K562 (cell line): ENCODE results near the gene KRTAP5-5. TPM values are rescaled to one million over a fixed set of nuclear protein-coding genes. Genes with fewer than 3 reads are reported as not detected.

ENCODE experiments used
- ARNT ChIP-seq, 2 experiments: fragments of 450-650 bp; IDR thresholded peaks; 2 replicates each; pipeline ENCODE4 v1.6.1; 2016; ENCODE audit warnings: mild to moderate bottlenecking in 1 of 2
- BACH1 ChIP-seq: fragments of 200-800 bp; sonication (Bioruptor generic); IDR thresholded peaks from 2 replicates; pipeline ENCODE4 v1.6.1; 2016; ENCODE audit warnings: missing genetic modification characterization, missing compliant biosample characterization
- ELF1 ChIP-seq: fragments of 200-800 bp; sonication (Bioruptor generic); IDR thresholded peaks from 2 replicates; pipeline ENCODE4 v1.6.1; 2016; ENCODE audit warnings: missing genetic modification characterization, missing compliant biosample characterization
- FOXA1 ChIP-seq: fragments of 450-650 bp; IDR thresholded peaks from 2 replicates; pipeline ENCODE4 v1.6.1; 2016; ENCODE audit warnings: mild to moderate bottlenecking, borderline replicate concordance
- NCOA1 ChIP-seq: fragments of 450-650 bp; IDR thresholded peaks from 2 replicates; pipeline ENCODE4 v1.6.1; 2016; ENCODE audit warnings: low read depth
- NFE2 ChIP-seq: IDR thresholded peaks from 2 replicates; pipeline ENCODE4 v1.6.1; 2014; ENCODE audit warnings: antibody characterized with exemption, low read depth
- SMAD2 ChIP-seq: fragments of 150-350 bp; IDR thresholded peaks from 2 replicates; pipeline ENCODE4 v1.6.1; 2014; ENCODE audit warnings: low read depth, mild to moderate bottlenecking, low read length
- TCFL5 ChIP-seq: fragments of 250-450 bp; sonication (Bioruptor Pico); conservative IDR thresholded peaks from 2 replicates; pipeline ENCODE4 v1.6.1; 2021; ENCODE audit warnings: mild to moderate bottlenecking, moderate library complexity, matching md5 sums
- ZC3H4 ChIP-seq: sonication (generic); formaldehyde crosslinking; IDR thresholded peaks from 2 replicates; pipeline ENCODE4 v1.9.0; 2021; ENCODE audit warnings: missing genetic modification reagents, borderline replicate concordance
- ZNF143 ChIP-seq: sonication (generic); formaldehyde crosslinking; IDR thresholded peaks from 2 replicates; pipeline ENCODE4 v1.9.0; 2022; ENCODE audit warnings: mild to moderate bottlenecking, missing genetic modification reagents
- polyA plus RNA-seq, 8 experiments: library from polyadenylated mRNA; depleted of rRNA in 4 of 8; stranded (reverse) in 5 of 8; unstranded in 3 of 8; fragments of >200 nt; fragmentation: Nextera tagmentation in 2 of 8; fragmentation: Illumina TruSeq in 1 of 8; extraction: Ambion mirVana in 2 of 8; extraction: Trizol in 1 of 8; gene quantifications; 2 replicates each; pipeline versions ENCODE4 v1.2.1 to v1.2.3, GENCODE V29; 2011 to 2014; ENCODE audit warnings: inconsistent platforms in 1 of 8, missing spikeins in 1 of 8
- total RNA-seq, 7 experiments: library from RNA; depleted of rRNA in 6 of 7; stranded (reverse); fragments of >200 nt in 6 of 7; fragmentation: Illumina TruSeq in 2 of 7; extraction: Trizol in 2 of 7; gene quantifications; 2 replicates each; pipeline versions ENCODE4 v1.2.1 to v1.2.3, GENCODE V29; 2011 to 2021; ENCODE audit warnings: low replicate concordance in 1 of 7
- TF ChIP-seq, protein P1 (sequence below), 2 experiments: IDR thresholded peaks in 1 of 2; conservative IDR thresholded peaks in 1 of 2; 2 replicates each; pipeline ENCODE4 v1.6.1; 2016; ENCODE audit warnings: low read depth in 2 of 2, mild to moderate bottlenecking in 1 of 2, missing compliant biosample characterization in 1 of 2, missing genetic modification characterization in 1 of 2, moderate library complexity in 1 of 2
- TF ChIP-seq, protein P2 (sequence below): sonication (generic); formaldehyde crosslinking; IDR thresholded peaks from 2 replicates; pipeline ENCODE4 v1.8.0; 2022; ENCODE audit warnings: missing genetic modification reagents, mild to moderate bottlenecking, moderate library complexity, borderline replicate concordance
- TF ChIP-seq, protein P3 (sequence below): fragments of 450-650 bp; IDR thresholded peaks from 2 replicates; pipeline ENCODE4 v1.6.1; 2016; ENCODE audit warnings: mild to moderate bottlenecking, moderate library complexity

The KRTAP5-5 gene
- total and polyA plus RNA-seq, 9 of the 15 experiments (the other 6 are each of a cell fraction or from before 2014, with no cell fraction given) = not detected

DNA sequence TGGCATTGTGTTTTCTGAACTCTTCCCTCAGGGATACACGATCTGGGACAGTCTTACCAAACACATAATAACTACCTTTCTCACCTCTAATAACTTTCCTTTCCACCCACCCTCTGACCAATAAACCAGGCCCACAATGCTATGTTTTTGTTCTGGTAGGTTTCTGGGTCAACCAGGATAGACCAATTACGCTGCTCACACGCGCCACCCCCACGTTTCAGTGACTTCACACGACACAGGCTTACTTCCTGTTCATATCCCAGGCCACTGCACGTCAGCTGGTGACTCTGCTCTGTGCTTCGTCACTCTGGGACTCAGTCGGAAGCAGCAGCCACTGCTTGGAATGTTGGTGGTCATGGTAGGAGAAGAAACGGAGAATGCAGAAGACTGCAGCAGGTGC lies 10.1 kb upstream of the KRTAP5-5 start (continued):
- TF ChIP-seq, protein P1, sequence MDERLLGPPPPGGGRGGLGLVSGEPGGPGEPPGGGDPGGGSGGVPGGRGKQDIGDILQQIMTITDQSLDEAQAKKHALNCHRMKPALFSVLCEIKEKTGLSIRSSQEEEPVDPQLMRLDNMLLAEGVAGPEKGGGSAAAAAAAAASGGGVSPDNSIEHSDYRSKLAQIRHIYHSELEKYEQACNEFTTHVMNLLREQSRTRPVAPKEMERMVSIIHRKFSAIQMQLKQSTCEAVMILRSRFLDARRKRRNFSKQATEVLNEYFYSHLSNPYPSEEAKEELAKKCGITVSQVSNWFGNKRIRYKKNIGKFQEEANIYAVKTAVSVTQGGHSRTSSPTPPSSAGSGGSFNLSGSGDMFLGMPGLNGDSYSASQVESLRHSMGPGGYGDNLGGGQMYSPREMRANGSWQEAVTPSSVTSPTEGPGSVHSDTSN (CRISPR knock-in tag; IDR thresholded peaks at IDR 0.05; ENCODE audit: low read depth) = no peak
- TF ChIP-seq, protein P1 (tag; conservative IDR thresholded peaks at IDR 0.05; ENCODE audit: low read depth) = no peak
- TF ChIP-seq NFE2 (0 out of 2 replicates have a peak, but pooled peaks have one; percentile 7), ZNF143 (CRISPR knock-in tag) (no peak), NCOA1 (peak; percentile 78; the same call in 1 of the 2 replicates), TCFL5 (CRISPR knock-in tag) (no peak), ELF1 (tag) (no peak; the same call in 1 of the 2 replicates), ARNT (IDR thresholded peaks at IDR 0.05) (no peak), SMAD2 (no peak), FOXA1 (no peak), ZC3H4 (CRISPR knock-in tag) (no peak), BACH1 (no peak)
- TF ChIP-seq, protein P2, sequence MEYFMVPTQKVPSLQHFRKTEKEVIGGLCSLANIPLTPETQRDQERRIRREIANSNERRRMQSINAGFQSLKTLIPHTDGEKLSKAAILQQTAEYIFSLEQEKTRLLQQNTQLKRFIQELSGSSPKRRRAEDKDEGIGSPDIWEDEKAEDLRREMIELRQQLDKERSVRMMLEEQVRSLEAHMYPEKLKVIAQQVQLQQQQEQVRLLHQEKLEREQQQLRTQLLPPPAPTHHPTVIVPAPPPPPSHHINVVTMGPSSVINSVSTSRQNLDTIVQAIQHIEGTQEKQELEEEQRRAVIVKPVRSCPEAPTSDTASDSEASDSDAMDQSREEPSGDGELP (CRISPR knock-in tag) = peak; percentile 69; the same call in 1 of the 2 replicates
- TF ChIP-seq, protein P3, sequence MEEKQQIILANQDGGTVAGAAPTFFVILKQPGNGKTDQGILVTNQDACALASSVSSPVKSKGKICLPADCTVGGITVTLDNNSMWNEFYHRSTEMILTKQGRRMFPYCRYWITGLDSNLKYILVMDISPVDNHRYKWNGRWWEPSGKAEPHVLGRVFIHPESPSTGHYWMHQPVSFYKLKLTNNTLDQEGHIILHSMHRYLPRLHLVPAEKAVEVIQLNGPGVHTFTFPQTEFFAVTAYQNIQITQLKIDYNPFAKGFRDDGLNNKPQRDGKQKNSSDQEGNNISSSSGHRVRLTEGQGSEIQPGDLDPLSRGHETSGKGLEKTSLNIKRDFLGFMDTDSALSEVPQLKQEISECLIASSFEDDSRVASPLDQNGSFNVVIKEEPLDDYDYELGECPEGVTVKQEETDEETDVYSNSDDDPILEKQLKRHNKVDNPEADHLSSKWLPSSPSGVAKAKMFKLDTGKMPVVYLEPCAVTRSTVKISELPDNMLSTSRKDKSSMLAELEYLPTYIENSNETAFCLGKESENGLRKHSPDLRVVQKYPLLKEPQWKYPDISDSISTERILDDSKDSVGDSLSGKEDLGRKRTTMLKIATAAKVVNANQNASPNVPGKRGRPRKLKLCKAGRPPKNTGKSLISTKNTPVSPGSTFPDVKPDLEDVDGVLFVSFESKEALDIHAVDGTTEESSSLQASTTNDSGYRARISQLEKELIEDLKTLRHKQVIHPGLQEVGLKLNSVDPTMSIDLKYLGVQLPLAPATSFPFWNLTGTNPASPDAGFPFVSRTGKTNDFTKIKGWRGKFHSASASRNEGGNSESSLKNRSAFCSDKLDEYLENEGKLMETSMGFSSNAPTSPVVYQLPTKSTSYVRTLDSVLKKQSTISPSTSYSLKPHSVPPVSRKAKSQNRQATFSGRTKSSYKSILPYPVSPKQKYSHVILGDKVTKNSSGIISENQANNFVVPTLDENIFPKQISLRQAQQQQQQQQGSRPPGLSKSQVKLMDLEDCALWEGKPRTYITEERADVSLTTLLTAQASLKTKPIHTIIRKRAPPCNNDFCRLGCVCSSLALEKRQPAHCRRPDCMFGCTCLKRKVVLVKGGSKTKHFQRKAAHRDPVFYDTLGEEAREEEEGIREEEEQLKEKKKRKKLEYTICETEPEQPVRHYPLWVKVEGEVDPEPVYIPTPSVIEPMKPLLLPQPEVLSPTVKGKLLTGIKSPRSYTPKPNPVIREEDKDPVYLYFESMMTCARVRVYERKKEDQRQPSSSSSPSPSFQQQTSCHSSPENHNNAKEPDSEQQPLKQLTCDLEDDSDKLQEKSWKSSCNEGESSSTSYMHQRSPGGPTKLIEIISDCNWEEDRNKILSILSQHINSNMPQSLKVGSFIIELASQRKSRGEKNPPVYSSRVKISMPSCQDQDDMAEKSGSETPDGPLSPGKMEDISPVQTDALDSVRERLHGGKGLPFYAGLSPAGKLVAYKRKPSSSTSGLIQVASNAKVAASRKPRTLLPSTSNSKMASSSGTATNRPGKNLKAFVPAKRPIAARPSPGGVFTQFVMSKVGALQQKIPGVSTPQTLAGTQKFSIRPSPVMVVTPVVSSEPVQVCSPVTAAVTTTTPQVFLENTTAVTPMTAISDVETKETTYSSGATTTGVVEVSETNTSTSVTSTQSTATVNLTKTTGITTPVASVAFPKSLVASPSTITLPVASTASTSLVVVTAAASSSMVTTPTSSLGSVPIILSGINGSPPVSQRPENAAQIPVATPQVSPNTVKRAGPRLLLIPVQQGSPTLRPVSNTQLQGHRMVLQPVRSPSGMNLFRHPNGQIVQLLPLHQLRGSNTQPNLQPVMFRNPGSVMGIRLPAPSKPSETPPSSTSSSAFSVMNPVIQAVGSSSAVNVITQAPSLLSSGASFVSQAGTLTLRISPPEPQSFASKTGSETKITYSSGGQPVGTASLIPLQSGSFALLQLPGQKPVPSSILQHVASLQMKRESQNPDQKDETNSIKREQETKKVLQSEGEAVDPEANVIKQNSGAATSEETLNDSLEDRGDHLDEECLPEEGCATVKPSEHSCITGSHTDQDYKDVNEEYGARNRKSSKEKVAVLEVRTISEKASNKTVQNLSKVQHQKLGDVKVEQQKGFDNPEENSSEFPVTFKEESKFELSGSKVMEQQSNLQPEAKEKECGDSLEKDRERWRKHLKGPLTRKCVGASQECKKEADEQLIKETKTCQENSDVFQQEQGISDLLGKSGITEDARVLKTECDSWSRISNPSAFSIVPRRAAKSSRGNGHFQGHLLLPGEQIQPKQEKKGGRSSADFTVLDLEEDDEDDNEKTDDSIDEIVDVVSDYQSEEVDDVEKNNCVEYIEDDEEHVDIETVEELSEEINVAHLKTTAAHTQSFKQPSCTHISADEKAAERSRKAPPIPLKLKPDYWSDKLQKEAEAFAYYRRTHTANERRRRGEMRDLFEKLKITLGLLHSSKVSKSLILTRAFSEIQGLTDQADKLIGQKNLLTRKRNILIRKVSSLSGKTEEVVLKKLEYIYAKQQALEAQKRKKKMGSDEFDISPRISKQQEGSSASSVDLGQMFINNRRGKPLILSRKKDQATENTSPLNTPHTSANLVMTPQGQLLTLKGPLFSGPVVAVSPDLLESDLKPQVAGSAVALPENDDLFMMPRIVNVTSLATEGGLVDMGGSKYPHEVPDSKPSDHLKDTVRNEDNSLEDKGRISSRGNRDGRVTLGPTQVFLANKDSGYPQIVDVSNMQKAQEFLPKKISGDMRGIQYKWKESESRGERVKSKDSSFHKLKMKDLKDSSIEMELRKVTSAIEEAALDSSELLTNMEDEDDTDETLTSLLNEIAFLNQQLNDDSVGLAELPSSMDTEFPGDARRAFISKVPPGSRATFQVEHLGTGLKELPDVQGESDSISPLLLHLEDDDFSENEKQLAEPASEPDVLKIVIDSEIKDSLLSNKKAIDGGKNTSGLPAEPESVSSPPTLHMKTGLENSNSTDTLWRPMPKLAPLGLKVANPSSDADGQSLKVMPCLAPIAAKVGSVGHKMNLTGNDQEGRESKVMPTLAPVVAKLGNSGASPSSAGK = peak; percentile 41
